Transverse colon (tissue), 4 donors: ENCODE measurements around the gene P2RY12. TPM values are rescaled to one million over a fixed set of nuclear protein-coding genes. Genes with fewer than 3 reads are reported as not detected.

Experiments used
- DNase-seq: peaks from one replicate; pipeline ENCODE4 v3.0.0-alpha.2; 2019
- H3K27ac ChIP-seq, 4 donors: fragments of 200-600 bp; sonication (generic); 2 replicates each; pipeline ENCODE4 v1.5.1; 2016 to 2018; ENCODE audit warnings: inconsistent platforms in 4 of 4
- H3K27me3 ChIP-seq: fragments of 200-600 bp; sonication (generic); 2 replicates; pipeline ENCODE4 v1.5.1; 2017; ENCODE audit warnings: inconsistent platforms
- H3K36me3 ChIP-seq, 4 donors: fragments of 200-600 bp; sonication (generic); 2 replicates each; pipeline ENCODE4 v1.5.1; 2017 to 2019; ENCODE audit warnings: inconsistent platforms in 4 of 4
- H3K4me1 ChIP-seq, 4 donors: fragments of 200-600 bp; sonication (generic); 2 replicates each; pipeline ENCODE4 v1.5.1; 2017 to 2020; ENCODE audit warnings: inconsistent platforms in 4 of 4
- H3K4me3 ChIP-seq, 4 donors: fragments of 200-600 bp; sonication (generic); 1 replicate in 1 of 4; 2 replicates in 3 of 4; pipeline versions ENCODE4 v1.5.1 to v1.6.1; 2017 to 2019; ENCODE audit warnings: inconsistent platforms in 4 of 4
- H3K9me3 ChIP-seq, 2 donors: fragments of 200-600 bp; sonication (generic); 2 replicates each; pipeline ENCODE4 v1.5.1; 2017 to 2019; ENCODE audit warnings: inconsistent platforms in 2 of 2
- CTCF ChIP-seq, 5 experiments: fragments of 200-600 bp in 3 of 5; fragments of 450-650 bp in 2 of 5; sonication (generic) in 3 of 5; IDR thresholded peaks; 1 replicate in 2 of 5; 2 replicates in 3 of 5; pipeline ENCODE4 v1.5.1; 2016 to 2017; ENCODE audit warnings: antibody characterized with exemption in 5 of 5, inconsistent platforms in 3 of 5, mild to moderate bottlenecking in 2 of 5, moderate library complexity in 1 of 5
- EP300 ChIP-seq: sonication (generic); formaldehyde crosslinking; IDR thresholded peaks from one replicate; pipeline ENCODE4 v1.6.1; 2017; ENCODE audit warnings: antibody characterized with exemption, low read depth
- POLR2A ChIP-seq: fragments of 450-650 bp; IDR thresholded peaks from one replicate; pipeline ENCODE4 v1.6.1; 2016; ENCODE audit warnings: antibody characterized with exemption, mild to moderate bottlenecking, moderate library complexity
- POLR2AphosphoS5 ChIP-seq, 3 donors: sonication (generic); formaldehyde crosslinking; IDR thresholded peaks; one replicate each; pipeline ENCODE4 v1.6.1; 2016; ENCODE audit warnings: antibody characterized with exemption in 3 of 3
- WGBS, 2 donors: methylation state at CpG; one replicate each; pipeline ENCODE4 v1.1.5; 2018; ENCODE audit warnings: low coverage in 1 of 2; 5-methylcytosine and 5-hydroxymethylcytosine counted together
- in situ Hi-C, 4 donors: fragments of 200-750 bp; cut with MboI; loops; one replicate each; pipeline versions ENCODE4 v1.15.0 to v1.15.1; 2017; ENCODE audit warnings: low sequenced_read_pairs in 3 of 4, low pct_ligation_motif_present in 1 of 4, low pct_unique_long_range_greater_than_20kb in 1 of 4
- intact Hi-C: fragments of 100-400 bp; cut with DNase I; formaldehyde crosslinking; loops from one replicate; pipeline ENCODE4 v1.15.1; 2023; ENCODE audit warnings: low total_unique reads
- total RNA-seq, 4 donors: library from RNA; depleted of rRNA; stranded (reverse); fragments of >200 nt; gene quantifications; one replicate each; pipeline ENCODE4 v1.1.0, GENCODE V29; 2016

P2RY12 gene
- total RNA-seq, 4 donors from 2014 or later, result 1.1 to 1.4 TPM; not detected in 2

- WGBS, 2 donors, result 10 to 16% methylated on average over 3 of the region's 3 CpGs
These were observed 56.9 kb downstream of the P2RY12 start for GRCh38 chr3:151327571-151328198.

GRCh38 chr3:151322511-151322910, 62.0 kb downstream of the P2RY12 start:
- H3K27me3 ChIP-seq, result no peaks in the 10 kb centered on the region
- TF ChIP-seq EP300 (no peak), POLR2AphosphoS5 (IDR thresholded peaks at IDR 0.05) (no peak)
- H3K27ac ChIP-seq, result no peak overlapping the region
- H3K4me3 ChIP-seq, result no peak overlapping the region
- no peaks in the 10 kb centered on the region for H3K36me3 ChIP-seq
- in situ Hi-C loops, result no loop called here
- no peak for DNase-seq
- H3K4me1 ChIP-seq, result no peaks in the 10 kb centered on the region
- H3K9me3 ChIP-seq, result no peaks in the 10 kb centered on the region
- intact Hi-C loops, result no loop called here
- 80 to 93% methylated on average over 1 of the region's 1 CpG for WGBS, 2 donors

More at GRCh38 chr3:151327571-151328198, 56.9 kb downstream of the P2RY12 start:
- Histone ChIP-seq H3K4me1 (peaks cover 0 to 6% (median 0%) of the 10 kb centered on the region in 4 donors), H3K27me3 (no peaks in the 10 kb centered on the region), H3K27ac (peak overlapping the region in 1 of 4 donors; percentile 14), H3K9me3 (no peaks in the 10 kb centered on the region), H3K4me3 (peak overlapping the region in 1 of 4 donors; percentile 13), H3K36me3 (no peaks in the 10 kb centered on the region)
- in situ Hi-C loops, result no loop called here
- TF ChIP-seq POLR2AphosphoS5 (IDR thresholded peaks at IDR 0.05) (no peak), CTCF (IDR thresholded peaks at IDR 0.05) (peak; percentile 38 to 70 (median 62))
- no peak for DNase-seq
- intact Hi-C loops, result loop anchor here (5.0 kb wide), 1 partner anchor 100 kb away; no protein-coding TSS in a partner anchor

DNA sequence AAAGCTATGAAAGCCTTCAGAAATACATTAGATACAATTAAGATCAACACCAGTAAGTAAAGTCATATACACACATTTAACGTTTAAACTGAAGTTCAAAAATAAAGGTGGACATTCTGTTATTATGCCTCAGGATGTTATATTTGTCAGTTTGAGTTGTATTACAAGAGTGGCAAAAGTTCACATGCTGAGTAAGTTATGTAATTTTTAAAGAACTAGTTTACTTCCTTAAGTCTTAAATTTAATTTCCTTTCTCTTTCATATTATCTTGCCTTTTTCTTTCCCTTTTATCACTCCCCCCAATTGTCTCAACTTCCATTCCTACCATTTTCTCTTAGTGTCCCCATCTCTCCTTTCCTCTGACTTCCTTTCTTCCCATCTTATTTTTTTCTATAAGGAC, 63.0 kb downstream of the P2RY12 start:
- no peaks in the 10 kb centered on the region for H3K36me3 ChIP-seq
- intact Hi-C loops, result no loop called here
- H3K27ac ChIP-seq, result no peak overlapping the region
- H3K9me3 ChIP-seq, result no peaks in the 10 kb centered on the region
- WGBS, 2 donors, result 29 to 55% methylated on average over 1 of the region's 1 CpG
- no peaks in the 10 kb centered on the region for H3K27me3 ChIP-seq
- TF ChIP-seq POLR2AphosphoS5 (IDR thresholded peaks at IDR 0.05), result no peak
- TF ChIP-seq EP300, result no peak
- no peak for TF ChIP-seq CTCF (IDR thresholded peaks at IDR 0.05)
- no peak for TF ChIP-seq POLR2A
- H3K4me3 ChIP-seq, result no peak overlapping the region
- no peaks in the 10 kb centered on the region for H3K4me1 ChIP-seq
- in situ Hi-C loops, result no loop called here
- DNase-seq, result no peak

DNA sequence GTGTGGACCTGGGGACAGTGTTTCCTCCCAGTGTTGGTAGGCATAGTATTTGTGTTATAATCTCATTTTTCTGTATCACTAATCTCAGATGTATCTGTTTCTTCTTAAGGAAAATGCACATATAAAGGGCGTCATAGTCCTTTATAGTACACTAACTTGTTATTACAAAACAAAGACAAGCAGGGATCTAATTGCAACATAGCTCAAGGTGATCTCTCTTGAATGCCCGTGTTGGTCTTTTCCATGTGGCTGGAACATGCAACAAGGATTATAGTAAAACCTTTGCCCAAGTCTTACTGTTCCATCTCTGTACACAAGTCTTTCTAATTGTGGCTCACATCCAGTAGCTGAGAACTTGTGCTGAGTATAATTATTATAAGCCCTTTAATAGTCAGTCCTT, 64.4 kb downstream of the P2RY12 start:
- H3K9me3 ChIP-seq, result no peaks in the 10 kb centered on the region
- no peaks in the 10 kb centered on the region for H3K4me1 ChIP-seq
- no peaks in the 10 kb centered on the region for H3K36me3 ChIP-seq
- H3K27me3 ChIP-seq, result no peaks in the 10 kb centered on the region
- H3K27ac ChIP-seq, result no peak overlapping the region
- H3K4me3 ChIP-seq, result no peak overlapping the region
- intact Hi-C loops (no loop called here), in situ Hi-C loops (no loop called here)
- DNase-seq, result no peak
- 88% methylated on average over 1 to 2 of the region's 2 CpGs for WGBS, 2 donors
- TF ChIP-seq EP300 (no peak), POLR2AphosphoS5 (IDR thresholded peaks at IDR 0.05) (no peak), CTCF (IDR thresholded peaks at IDR 0.05) (no peak), POLR2A (no peak)

GRCh38 chr3:151319628-151320027, 64.9 kb downstream of the P2RY12 start:
- no peaks in the 10 kb centered on the region for H3K4me1 ChIP-seq
- intact Hi-C loops (no loop called here), in situ Hi-C loops (no loop called here)
- TF ChIP-seq POLR2AphosphoS5 (IDR thresholded peaks at IDR 0.05) (no peak), EP300 (no peak), POLR2A (no peak), CTCF (IDR thresholded peaks at IDR 0.05) (no peak)
- 70 to 82% methylated on average over 4 of the region's 4 CpGs for WGBS, 2 donors
- H3K9me3 ChIP-seq, result no peaks in the 10 kb centered on the region
- no peak for DNase-seq
- H3K36me3 ChIP-seq, result no peaks in the 10 kb centered on the region
- no peak overlapping the region for H3K4me3 ChIP-seq
- H3K27ac ChIP-seq, result no peak overlapping the region
- no peaks in the 10 kb centered on the region for H3K27me3 ChIP-seq
